Activated naive CD4-positive, alpha-beta T cell treated with anti-CD3 and anti-CD28 coated beads, Interleukin-2, amount 50 U/mL, for 24 hours (primary cell): ENCODE results near the gene LIF.

Source experiments
- H3K27ac Mint-ChIP-seq: one replicate; pipeline ENCODE4 v1.8.0; 2021; ENCODE audit warnings: mild to moderate bottlenecking, mixed read lengths
- H3K27me3 Mint-ChIP-seq: one replicate; pipeline ENCODE4 v1.8.0; 2021; ENCODE audit warnings: mixed read lengths
- H3K36me3 Mint-ChIP-seq: one replicate; pipeline ENCODE4 v1.8.0; 2021; ENCODE audit warnings: mixed read lengths
- H3K4me1 Mint-ChIP-seq: one replicate; pipeline ENCODE4 v1.8.0; 2021; ENCODE audit warnings: mixed read lengths
- H3K4me3 Mint-ChIP-seq: one replicate; pipeline ENCODE4 v1.8.0; 2021; ENCODE audit warnings: mild to moderate bottlenecking, mixed read lengths
- H3K9me3 Mint-ChIP-seq: one replicate; pipeline ENCODE4 v1.8.0; 2021; ENCODE audit warnings: mixed read lengths

The LIF gene

DNA sequence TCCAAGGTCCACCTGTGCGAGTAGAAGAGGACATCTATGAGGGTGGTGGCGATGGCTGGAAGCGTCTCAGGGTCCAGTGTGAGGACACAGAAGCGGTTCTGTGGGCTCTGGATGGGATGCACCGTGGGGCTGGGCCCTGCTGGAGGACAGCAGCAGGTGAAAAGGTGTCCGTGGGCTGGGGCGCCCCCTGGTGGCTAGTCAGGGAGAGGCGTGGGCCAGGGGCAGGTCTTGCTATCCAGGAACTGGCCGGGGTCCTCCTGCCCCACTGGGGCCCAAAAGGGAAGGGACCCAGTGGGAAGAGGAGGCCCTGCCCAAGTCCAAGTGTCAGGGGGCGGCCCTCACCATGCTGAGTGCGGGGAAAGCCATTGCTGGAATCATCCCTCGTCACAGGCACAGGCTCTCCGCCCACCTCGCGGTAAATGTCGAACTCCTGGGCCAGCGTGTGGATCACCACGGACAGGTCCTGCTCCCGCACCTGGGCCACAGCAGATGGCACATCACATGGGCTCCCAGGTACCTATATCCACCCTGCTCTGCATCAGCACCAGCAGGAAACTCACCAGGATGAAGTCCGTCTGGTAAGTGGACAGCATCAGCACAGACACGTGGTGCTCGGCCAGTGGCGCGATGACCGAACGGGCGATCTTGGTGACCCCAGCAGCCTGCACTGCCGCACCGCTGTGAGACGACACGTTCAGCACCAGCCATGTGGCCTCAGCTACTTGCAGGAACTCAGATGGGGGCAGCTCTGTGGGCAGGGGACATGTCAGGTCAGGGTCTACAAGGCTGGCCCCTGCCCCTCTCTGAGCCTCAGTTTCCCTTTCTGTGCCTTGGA lies 40.5 kb upstream of the LIF start:
- H3K27me3 Mint-ChIP-seq = no peaks in the 10 kb centered on the region
- peak overlapping the region; percentile 8 for H3K27ac Mint-ChIP-seq
- no peaks in the 10 kb centered on the region for H3K9me3 Mint-ChIP-seq
- peaks cover 48% of the 10 kb centered on the region for H3K4me1 Mint-ChIP-seq
- peaks cover 3% of the 10 kb centered on the region for H3K36me3 Mint-ChIP-seq
- H3K4me3 Mint-ChIP-seq = no peak overlapping the region

DNA sequence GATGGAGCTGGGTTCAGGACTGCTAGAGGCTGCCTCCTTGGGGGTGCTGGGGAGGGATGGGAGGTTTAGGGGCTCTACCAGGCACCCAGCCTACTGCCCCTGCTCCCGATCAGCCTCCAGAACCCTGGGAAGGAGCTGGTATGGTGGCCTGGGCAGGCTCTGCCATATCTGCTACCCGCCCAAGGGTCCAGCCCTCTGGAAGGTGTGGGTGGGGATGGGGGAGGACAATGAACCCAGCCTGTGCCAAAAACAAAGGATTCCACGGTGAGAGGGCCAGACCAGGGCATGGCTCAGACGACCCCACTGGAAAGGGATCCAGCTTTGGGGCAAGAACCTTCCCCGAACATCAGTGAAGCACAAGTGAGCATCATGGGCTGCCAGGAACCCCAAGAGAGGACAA lies 39.8 kb upstream of the LIF start:
- H3K27ac Mint-ChIP-seq = peak overlapping the region; percentile 8
- no peaks in the 10 kb centered on the region for H3K27me3 Mint-ChIP-seq
- H3K4me1 Mint-ChIP-seq = peaks cover 46% of the 10 kb centered on the region
- H3K4me3 Mint-ChIP-seq = no peak overlapping the region
- H3K36me3 Mint-ChIP-seq = peaks cover 3% of the 10 kb centered on the region
- H3K9me3 Mint-ChIP-seq = no peaks in the 10 kb centered on the region

- peaks cover 3% of the 10 kb centered on the region for H3K36me3 Mint-ChIP-seq
- H3K4me3 Mint-ChIP-seq = no peak overlapping the region
- H3K27me3 Mint-ChIP-seq = no peaks in the 10 kb centered on the region
- H3K4me1 Mint-ChIP-seq = peaks cover 42% of the 10 kb centered on the region
- no peak overlapping the region for H3K27ac Mint-ChIP-seq
- H3K9me3 Mint-ChIP-seq = no peaks in the 10 kb centered on the region
Observed at GRCh38 chr22:30285846-30286200, 39.3 kb upstream of the LIF start.

- Mint-ChIP-seq H3K36me3 (peaks cover 3% of the 10 kb centered on the region), H3K27me3 (no peaks in the 10 kb centered on the region), H3K4me1 (peaks cover 37% of the 10 kb centered on the region), H3K27ac (no peak overlapping the region), H3K9me3 (no peaks in the 10 kb centered on the region), H3K4me3 (no peak overlapping the region)
Observed at GRCh38 chr22:30285176-30285845, 38.8 kb upstream of the LIF start.

DNA sequence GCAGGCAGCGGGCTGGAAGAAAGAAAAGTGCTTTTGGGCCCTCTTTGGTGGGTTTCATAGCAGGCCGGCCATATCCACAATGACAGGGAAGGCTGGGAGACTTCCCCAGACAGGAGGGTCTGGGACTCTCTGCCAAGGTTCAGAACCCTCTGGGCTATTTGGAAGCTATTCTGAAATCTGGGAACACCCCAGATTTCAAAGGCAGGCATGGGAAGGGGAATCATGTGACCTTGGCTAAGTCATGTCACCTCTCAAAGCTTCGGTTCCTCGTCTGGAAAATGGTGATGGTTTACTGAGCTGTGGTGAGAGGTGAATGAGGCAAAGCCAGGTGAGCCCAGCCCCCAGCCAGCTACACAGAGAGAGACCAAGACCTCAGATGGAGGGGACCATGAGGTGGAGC lies 38.1 kb upstream of the LIF start:
- no peaks in the 10 kb centered on the region for H3K9me3 Mint-ChIP-seq
- H3K27me3 Mint-ChIP-seq = no peaks in the 10 kb centered on the region
- H3K36me3 Mint-ChIP-seq = peaks cover 3% of the 10 kb centered on the region
- peaks cover 33% of the 10 kb centered on the region for H3K4me1 Mint-ChIP-seq
- no peak overlapping the region for H3K4me3 Mint-ChIP-seq
- H3K27ac Mint-ChIP-seq = no peak overlapping the region

GRCh38 chr22:30284172-30284571 lies 37.6 kb upstream of the LIF start:
- Mint-ChIP-seq H3K36me3 (peaks cover 3% of the 10 kb centered on the region), H3K27me3 (no peaks in the 10 kb centered on the region), H3K27ac (no peak overlapping the region), H3K4me1 (peaks cover 34% of the 10 kb centered on the region), H3K9me3 (no peaks in the 10 kb centered on the region), H3K4me3 (no peak overlapping the region)

DNA sequence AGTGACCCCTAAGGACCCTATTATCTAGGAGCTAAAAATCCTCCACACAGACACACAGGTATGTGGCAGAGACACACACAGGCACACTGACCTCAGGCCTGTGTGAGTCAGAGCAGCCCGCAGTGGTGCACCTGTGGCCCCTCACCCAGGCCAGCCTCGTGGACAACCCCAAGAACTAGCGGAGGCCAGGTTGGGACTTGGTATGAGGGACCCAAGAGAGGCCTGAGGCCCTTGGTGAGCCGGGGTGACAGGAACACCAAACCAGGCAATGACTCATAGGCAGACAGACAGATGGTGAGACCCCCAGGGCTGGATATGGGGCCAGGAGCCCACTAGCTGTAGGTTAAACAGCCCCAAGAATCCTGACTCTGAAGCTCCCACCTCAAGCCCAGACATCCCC lies 36.8 kb upstream of the LIF start:
- Mint-ChIP-seq H3K27me3 (no peaks in the 10 kb centered on the region), H3K36me3 (peaks cover 3% of the 10 kb centered on the region), H3K9me3 (no peaks in the 10 kb centered on the region), H3K4me3 (no peak overlapping the region), H3K4me1 (peaks cover 32% of the 10 kb centered on the region), H3K27ac (no peak overlapping the region)

DNA sequence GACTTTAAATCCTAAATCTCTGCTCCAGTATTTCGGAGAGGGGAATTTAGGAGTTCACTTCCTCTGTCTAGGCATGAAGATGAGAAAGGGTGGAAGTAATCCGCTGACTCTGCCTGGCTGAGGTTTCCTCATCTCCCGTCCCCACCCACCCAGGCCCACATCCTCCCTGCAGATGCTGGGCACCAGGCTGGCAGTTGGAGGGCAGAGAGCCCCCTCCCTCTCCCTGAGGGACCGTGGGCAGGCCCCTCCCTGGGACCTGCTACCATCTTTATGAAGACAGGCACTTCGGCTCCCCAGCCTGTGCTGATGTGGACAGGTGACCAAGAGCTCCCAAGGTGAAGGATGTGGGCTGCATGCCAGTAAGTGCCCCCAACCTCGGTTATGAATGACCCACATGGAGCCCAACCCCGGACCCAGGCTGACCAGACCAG lies 36.1 kb upstream of the LIF start:
- Mint-ChIP-seq H3K27ac (no peak overlapping the region), H3K36me3 (peaks cover 3% of the 10 kb centered on the region), H3K27me3 (no peaks in the 10 kb centered on the region), H3K4me3 (no peak overlapping the region), H3K9me3 (no peaks in the 10 kb centered on the region), H3K4me1 (peaks cover 25% of the 10 kb centered on the region)

DNA sequence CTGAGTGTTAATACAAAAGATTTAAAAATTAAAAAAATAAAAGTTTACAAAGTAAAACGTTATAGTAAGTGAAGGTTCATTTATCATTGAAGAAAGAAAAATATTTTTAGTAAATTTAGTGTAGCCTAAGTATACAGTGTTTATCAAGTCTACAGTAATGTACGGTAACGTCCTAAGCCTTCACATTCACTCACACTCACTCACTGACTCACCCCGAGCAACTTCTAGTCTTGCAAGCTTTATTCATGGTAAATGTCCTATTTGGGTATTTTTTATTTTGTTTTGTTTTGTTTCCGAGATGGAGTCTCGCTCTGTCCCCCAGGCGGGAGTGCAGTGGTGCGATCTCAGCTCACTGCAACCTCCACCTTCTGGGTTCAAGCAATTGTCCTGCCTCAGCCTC lies 33.9 kb upstream of the LIF start:
- peaks cover 33% of the 10 kb centered on the region for H3K4me1 Mint-ChIP-seq
- no peaks in the 10 kb centered on the region for H3K27me3 Mint-ChIP-seq
- H3K9me3 Mint-ChIP-seq = no peaks in the 10 kb centered on the region
- H3K27ac Mint-ChIP-seq = no peak overlapping the region
- H3K4me3 Mint-ChIP-seq = no peak overlapping the region
- peaks cover 3% of the 10 kb centered on the region for H3K36me3 Mint-ChIP-seq

DNA sequence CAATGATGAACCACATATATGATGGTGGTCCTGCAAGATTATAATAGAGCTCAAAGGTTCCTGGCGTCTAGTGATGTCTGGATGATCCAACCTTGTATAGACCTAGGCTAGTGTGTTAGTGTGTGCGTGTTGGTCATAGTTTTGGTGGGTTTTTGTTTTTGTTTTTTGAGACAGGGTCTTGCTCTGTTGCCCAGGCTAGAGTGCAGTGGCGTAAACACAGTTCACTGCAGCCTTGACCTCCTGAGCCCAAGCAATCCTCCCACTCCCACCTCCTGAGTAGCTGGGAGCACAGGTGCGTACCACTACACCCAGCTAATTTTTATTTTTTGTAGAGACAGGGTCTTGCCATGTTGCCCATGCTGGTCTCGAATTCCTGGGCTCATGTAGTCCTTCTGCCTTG lies 33.4 kb upstream of the LIF start:
- Mint-ChIP-seq H3K36me3 (peaks cover 2% of the 10 kb centered on the region), H3K9me3 (no peaks in the 10 kb centered on the region), H3K27ac (no peak overlapping the region), H3K4me3 (no peak overlapping the region), H3K27me3 (no peaks in the 10 kb centered on the region), H3K4me1 (peaks cover 39% of the 10 kb centered on the region)

- Mint-ChIP-seq H3K27ac (no peak overlapping the region), H3K27me3 (no peaks in the 10 kb centered on the region), H3K9me3 (no peaks in the 10 kb centered on the region), H3K4me3 (no peak overlapping the region), H3K4me1 (peaks cover 39% of the 10 kb centered on the region), H3K36me3 (no peaks in the 10 kb centered on the region)
Observed at GRCh38 chr22:30279046-30279788, 32.7 kb upstream of the LIF start.

- Mint-ChIP-seq H3K4me1 (peaks cover 32% of the 10 kb centered on the region), H3K9me3 (no peaks in the 10 kb centered on the region), H3K27ac (no peak overlapping the region), H3K27me3 (no peaks in the 10 kb centered on the region), H3K4me3 (no peak overlapping the region), H3K36me3 (no peaks in the 10 kb centered on the region)
Observed at GRCh38 chr22:30277547-30278344, 31.2 kb upstream of the LIF start.

DNA sequence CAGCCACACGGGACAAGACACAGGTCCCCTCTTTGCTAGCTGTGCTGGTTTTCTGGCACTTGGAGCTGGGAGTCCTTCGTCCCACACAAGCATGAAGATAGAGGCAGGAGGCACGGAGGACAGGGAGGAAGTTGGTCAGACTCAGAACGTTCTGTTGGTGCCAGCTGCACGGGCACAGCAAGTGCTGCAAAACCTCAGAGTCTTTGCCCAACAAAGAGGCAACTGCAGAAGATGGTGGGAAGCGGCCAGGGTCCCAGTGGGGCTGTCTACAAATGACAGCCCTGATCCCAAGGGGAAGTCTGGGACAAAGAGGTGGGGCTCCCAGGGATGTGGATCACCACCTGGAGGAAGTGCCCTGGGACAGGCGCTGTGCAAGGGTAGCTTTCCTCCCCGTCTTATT lies 29.5 kb upstream of the LIF start:
- Mint-ChIP-seq H3K4me1 (peaks cover 32% of the 10 kb centered on the region), H3K27me3 (no peaks in the 10 kb centered on the region), H3K4me3 (peak overlapping the region; percentile 63), H3K9me3 (no peaks in the 10 kb centered on the region), H3K27ac (peak overlapping the region; percentile 80), H3K36me3 (peaks cover 3% of the 10 kb centered on the region)

- peak overlapping the region; percentile 80 for H3K27ac Mint-ChIP-seq
- H3K9me3 Mint-ChIP-seq = no peaks in the 10 kb centered on the region
- peak overlapping the region; percentile 63 for H3K4me3 Mint-ChIP-seq
- peaks cover 4% of the 10 kb centered on the region for H3K36me3 Mint-ChIP-seq
- H3K27me3 Mint-ChIP-seq = no peaks in the 10 kb centered on the region
- peaks cover 32% of the 10 kb centered on the region for H3K4me1 Mint-ChIP-seq
Observed at GRCh38 chr22:30275625-30276024, 29.1 kb upstream of the LIF start.

DNA sequence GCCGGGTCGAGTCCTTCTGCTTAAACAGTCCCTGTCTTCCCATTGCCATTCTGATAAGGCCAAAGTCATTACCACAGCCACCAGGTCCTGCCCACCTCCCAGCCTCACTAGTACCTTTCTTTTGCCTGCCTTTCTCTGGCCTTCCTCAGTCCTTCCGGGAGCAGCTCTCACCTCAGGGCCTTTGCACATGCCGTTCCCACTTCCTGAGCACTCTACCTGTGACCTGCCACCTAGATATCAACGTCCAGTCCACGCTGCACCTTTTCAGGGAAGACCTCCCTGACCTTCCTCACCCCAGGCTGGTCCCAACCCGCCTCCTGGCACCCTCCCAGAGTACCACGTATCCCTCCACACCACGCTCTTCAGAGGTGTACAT lies 27.9 kb upstream of the LIF start:
- Mint-ChIP-seq H3K4me1 (peaks cover 28% of the 10 kb centered on the region), H3K36me3 (peaks cover 5% of the 10 kb centered on the region), H3K4me3 (no peak overlapping the region), H3K27ac (peak overlapping the region; percentile 74), H3K27me3 (no peaks in the 10 kb centered on the region), H3K9me3 (no peaks in the 10 kb centered on the region)
